SH-SY5Y (cell line): ENCODE data around the gene PPM1F.

Experiments used
- GATA2 ChIP-seq: IDR thresholded peaks from 2 replicates; pipeline ENCODE4 v1.6.1; 2011; ENCODE audit warnings: mild to moderate bottlenecking, low read depth, low read length
- GATA3 ChIP-seq: IDR thresholded peaks from 2 replicates; pipeline ENCODE4 v1.6.1; 2011; ENCODE audit warnings: low read depth, mild to moderate bottlenecking, low read length, moderate library complexity

GRCh38 chr22:21929253-21929652, 23.4 kb downstream of the PPM1F start:
- TF ChIP-seq GATA2 (no peak), GATA3 (no peak)
